NCI-H526 treated with DMSO at 0.1 percent for 48 hours (cell line): Measurements from ENCODE around the gene PPY.
"Not testable (repeated sequence)": the region's sequence is repeated elsewhere in the genome, so short reads cannot be mapped to it uniquely, and the experiment has no call there.

Source experiments
- DNase-seq: peaks from one replicate; lab custom pipeline; 2025; lab: John Stamatoyannopoulos, UW

Gene PPY

DNA sequence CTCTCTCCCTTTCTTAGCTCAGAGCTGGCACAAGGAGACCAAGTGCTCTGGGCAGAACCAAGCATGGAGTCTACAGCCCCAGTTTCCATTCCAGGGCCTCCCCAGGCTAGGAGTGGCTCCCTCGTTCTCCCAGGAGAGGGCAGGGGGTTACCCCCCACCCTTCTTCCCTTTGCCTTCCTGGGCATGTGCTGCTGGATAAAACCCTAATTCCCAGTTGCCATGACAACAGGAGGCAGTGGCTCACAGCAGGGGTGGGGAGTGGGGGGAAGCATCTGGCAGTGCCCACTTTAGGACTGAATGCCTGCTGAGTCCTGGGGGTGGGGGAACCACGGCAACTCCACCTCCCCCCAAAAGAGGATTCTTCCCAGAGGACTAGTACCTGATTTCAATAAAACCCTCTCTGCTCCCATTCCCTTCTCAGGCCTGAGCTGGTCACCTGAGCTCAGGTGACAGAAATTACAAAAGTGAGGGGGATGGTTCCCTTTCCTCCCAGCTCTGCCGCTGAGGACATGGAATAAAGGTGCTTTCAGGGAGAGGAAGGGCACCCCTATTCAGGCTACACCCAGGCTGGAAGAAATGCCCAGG, 36.8 kb downstream of the PPY start:
- no peak for DNase-seq

DNA sequence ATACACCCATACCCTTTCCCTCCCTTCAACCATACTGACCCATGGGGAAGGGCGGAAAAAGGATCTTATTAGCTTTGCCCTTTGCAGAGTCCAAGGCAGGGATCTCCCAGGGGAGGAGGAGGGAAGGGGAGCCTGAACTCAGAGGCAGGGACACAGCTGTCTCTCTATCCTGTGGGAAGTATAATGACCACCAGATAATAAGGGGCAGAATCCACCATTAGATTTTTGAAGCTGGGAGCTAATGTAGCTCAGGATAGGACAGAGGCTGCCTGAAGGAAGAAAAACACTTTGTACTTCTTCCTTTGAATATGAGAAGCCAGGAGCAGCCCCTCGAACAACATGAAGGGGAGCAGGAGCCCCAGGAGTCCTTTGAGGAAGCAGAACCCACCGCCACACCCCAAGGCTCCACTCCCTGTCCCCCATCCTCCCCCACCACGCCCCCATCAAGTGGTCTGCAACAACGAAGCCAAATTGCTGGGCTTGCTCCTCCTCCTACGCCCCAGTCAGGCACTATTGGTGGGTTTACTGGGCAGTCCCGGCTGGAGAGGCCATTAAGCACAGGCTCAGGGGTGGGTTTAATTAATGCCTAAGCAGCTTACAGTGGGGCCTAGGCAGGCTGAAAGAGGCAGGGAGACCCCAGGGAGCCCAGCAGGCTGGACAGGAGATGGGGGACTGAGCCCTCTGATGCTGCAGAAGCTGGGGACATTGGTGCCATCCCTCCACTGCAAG, 40.3 kb downstream of the PPY start:
- DNase-seq, result no peak

GRCh38 chr17:43900858-43901754, 41.2 kb downstream of the PPY start:
- no peak for DNase-seq

GRCh38 chr17:43900183-43900857, 42.0 kb downstream of the PPY start:
- peak; percentile 80 for DNase-seq

DNA sequence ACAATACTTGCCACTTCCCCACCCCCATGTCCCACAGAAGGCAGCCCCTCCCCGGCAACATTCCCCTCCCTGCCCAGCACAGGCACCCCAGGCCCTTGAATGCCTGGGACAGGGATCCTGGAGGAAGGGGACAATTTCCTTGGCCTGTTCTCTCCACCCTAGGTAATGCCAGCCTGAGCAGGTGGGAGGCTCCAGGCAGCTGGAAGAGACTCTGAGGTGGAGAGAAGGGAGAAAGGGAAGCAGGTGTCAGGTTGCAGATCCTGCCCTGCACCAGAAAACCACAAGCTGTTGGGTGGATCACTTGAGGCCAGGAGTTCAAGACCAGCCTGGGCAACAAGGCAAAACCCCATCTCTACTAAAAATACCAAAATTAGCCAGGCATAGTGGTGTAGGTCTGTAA, 43.8 kb downstream of the PPY start:
- no peak for DNase-seq

DNA sequence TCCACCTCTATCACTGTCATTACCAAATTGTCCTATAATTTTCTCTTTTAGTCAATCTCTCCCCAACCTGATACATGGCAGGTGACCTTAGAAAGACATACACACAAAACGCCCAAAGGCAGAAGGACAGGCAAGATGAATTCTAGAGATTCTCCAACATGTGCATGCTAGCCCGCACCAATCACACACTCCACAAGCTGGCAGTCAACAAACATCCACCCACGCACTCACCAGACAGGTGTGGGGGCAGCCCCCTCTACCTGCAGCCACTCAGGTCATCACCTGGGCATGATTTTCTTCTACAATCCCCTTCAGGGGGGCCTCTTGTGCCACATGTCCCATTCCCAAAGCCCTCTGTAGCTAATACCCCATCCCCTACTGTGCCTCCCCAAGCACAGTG, 44.4 kb downstream of the PPY start:
- no peak for DNase-seq

- DNase-seq, result not testable (repeated sequence)
Observed at GRCh38 chr17:43894494-43894893, 47.8 kb downstream of the PPY start.

DNA sequence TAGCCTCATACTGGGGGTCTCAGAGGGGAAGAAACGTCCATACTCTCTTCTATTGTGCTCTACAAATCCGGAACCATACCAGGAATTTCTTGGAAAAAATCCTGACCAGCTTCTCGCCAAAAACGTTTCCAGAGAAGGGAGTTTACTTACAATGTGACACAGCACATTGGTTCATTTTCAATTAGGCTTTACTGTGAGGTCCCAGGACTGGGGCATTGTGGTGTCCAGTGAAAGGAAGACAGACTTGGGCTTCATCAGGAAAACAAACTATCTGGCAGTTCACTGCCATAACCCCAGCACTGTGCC, 49.7 kb downstream of the PPY start:
- DNase-seq, result no peak

GRCh38 chr17:43891851-43892646, 50.2 kb downstream of the PPY start:
- DNase-seq, result peak; percentile 62
